Liver (tissue), 9 donors: ENCODE data around the gene SCGB1C2. TPM values are rescaled to one million over a fixed set of nuclear protein-coding genes. Genes with fewer than 3 reads are reported as not detected.

Experiments
- DNase-seq: peaks from one replicate; pipeline ENCODE4 v3.0.0-alpha.2; 2017; ENCODE audit warnings: low spot score
- H3K27ac ChIP-seq, 2 donors: one replicate each; pipeline ENCODE4 v1.7.0; 2013; ENCODE audit warnings: inconsistent platforms in 2 of 2, low read length in 2 of 2, control low read depth in 1 of 2, low read depth in 1 of 2, mild to moderate bottlenecking in 1 of 2
- H3K27me3 ChIP-seq, 4 donors: one replicate each; pipeline versions ENCODE4 v1.6.1 to v1.7.0; 2013; ENCODE audit warnings: low read length in 3 of 4, inconsistent platforms in 1 of 4, mild to moderate bottlenecking in 1 of 4, moderate library complexity in 1 of 4; ENCODE audit not compliant: control insufficient read depth in 4 of 4, insufficient read depth in 4 of 4
- H3K36me3 ChIP-seq, 4 donors: one replicate each; pipeline versions ENCODE4 v1.6.1 to v1.7.0; 2013; ENCODE audit warnings: low read length in 3 of 4, mild to moderate bottlenecking in 3 of 4, low read depth in 1 of 4, moderate library complexity in 1 of 4; ENCODE audit not compliant: control insufficient read depth in 4 of 4, insufficient read depth in 3 of 4
- H3K4me1 ChIP-seq, 4 donors: one replicate each; pipeline versions ENCODE4 v1.6.1 to v1.7.0; 2013; ENCODE audit warnings: low read length in 3 of 4, mild to moderate bottlenecking in 3 of 4, moderate library complexity in 1 of 4; ENCODE audit not compliant: control insufficient read depth in 4 of 4, insufficient read depth in 4 of 4
- H3K4me3 ChIP-seq, 3 donors: one replicate each; pipeline versions ENCODE4 v1.6.1 to v1.7.0; 2013; ENCODE audit warnings: low read length in 3 of 3, control low read depth in 1 of 3, low read depth in 1 of 3, mild to moderate bottlenecking in 1 of 3
- H3K9ac ChIP-seq, 2 donors: one replicate each; pipeline ENCODE4 v1.7.0; 2013; ENCODE audit warnings: low read length in 2 of 2, mild to moderate bottlenecking in 2 of 2, moderate library complexity in 2 of 2, control low read depth in 1 of 2, low read depth in 1 of 2
- H3K9me3 ChIP-seq, 4 donors: one replicate each; pipeline versions ENCODE4 v1.6.1 to v1.7.0; 2013; ENCODE audit warnings: low read length in 3 of 4; ENCODE audit not compliant: control insufficient read depth in 4 of 4
- ATF3 ChIP-seq: IDR thresholded peaks from 2 replicates; pipeline ENCODE4 v1.6.1; 2016; ENCODE audit warnings: antibody characterized with exemption
- EGR1 ChIP-seq, 2 donors: IDR thresholded peaks; 2 replicates each; pipeline ENCODE4 v1.6.1; 2016 to 2018; ENCODE audit warnings: antibody characterized with exemption in 2 of 2, low read depth in 2 of 2
- HNF4A ChIP-seq, 2 donors: conservative IDR thresholded peaks; 2 replicates each; pipeline ENCODE4 v1.6.1; 2016; ENCODE audit warnings: antibody characterized with exemption in 2 of 2, mild to moderate bottlenecking in 2 of 2
- HNF4G ChIP-seq: IDR thresholded peaks from 2 replicates; pipeline ENCODE4 v1.6.1; 2016; ENCODE audit warnings: antibody characterized with exemption
- JUND ChIP-seq, 2 donors: IDR thresholded peaks; 2 replicates each; pipeline ENCODE4 v1.6.1; 2016; ENCODE audit warnings: antibody characterized with exemption in 2 of 2
- MAX ChIP-seq: IDR thresholded peaks from 2 replicates; pipeline ENCODE4 v1.6.1; 2016; ENCODE audit warnings: antibody characterized with exemption
- NR2F2 ChIP-seq: IDR thresholded peaks from 2 replicates; pipeline ENCODE4 v1.6.1; 2016; ENCODE audit warnings: antibody characterized with exemption
- RAD21 ChIP-seq, 2 donors: IDR thresholded peaks; 2 replicates each; pipeline ENCODE4 v1.6.1; 2016; ENCODE audit warnings: antibody characterized with exemption in 2 of 2, mild to moderate bottlenecking in 2 of 2
- REST ChIP-seq: IDR thresholded peaks from 2 replicates; pipeline ENCODE4 v1.6.1; 2016; ENCODE audit warnings: antibody characterized with exemption, mild to moderate bottlenecking
- RXRA ChIP-seq, 2 donors: IDR thresholded peaks; 2 replicates each; pipeline ENCODE4 v1.6.1; 2017 to 2018; ENCODE audit warnings: antibody characterized with exemption in 2 of 2, mild to moderate bottlenecking in 1 of 2
- TAF1 ChIP-seq: conservative IDR thresholded peaks from 2 replicates; pipeline ENCODE4 v1.6.1; 2016; ENCODE audit warnings: antibody characterized with exemption, mild to moderate bottlenecking
- YY1 ChIP-seq: IDR thresholded peaks from 2 replicates; pipeline ENCODE4 v1.6.1; 2016; ENCODE audit warnings: antibody characterized with exemption, mild to moderate bottlenecking
- ZBTB33 ChIP-seq: IDR thresholded peaks from 2 replicates; pipeline ENCODE4 v1.6.1; 2016; ENCODE audit warnings: antibody characterized with exemption
- WGBS: extraction: QIAGEN DNeasy Blood & Tissue Kit; methylation state at CpG from one replicate; pipeline ENCODE4 v1.1.7; 2013; 5-methylcytosine and 5-hydroxymethylcytosine counted together
- polyA plus RNA-seq, 2 donors: library from polyadenylated mRNA; stranded (reverse) in 1 of 2; unstranded in 1 of 2; fragments of 200-250 nt in 1 of 2; fragments of >200 nt in 1 of 2; fragmentation: Nextera tagmentation in 1 of 2; extraction: Ambion mirVana in 1 of 2; gene quantifications; one replicate each; pipeline versions ENCODE4 v1.2.1 to v1.2.3, GENCODE V29; 2013 to 2015
- total RNA-seq, 2 donors: library from RNA; depleted of rRNA; stranded (reverse); fragments of >200 nt; gene quantifications; one replicate each; pipeline ENCODE4 v1.2.3, GENCODE V29; 2014
- donor health status: healthy.
- donor health status: healthy.
- donor health status: healthy.
- donor health status: healthy.
- donor health status: healthy.

Gene SCGB1C2
- total and polyA plus RNA-seq, 4 donors: not detected

GRCh38 chr17:156094-156621, 18.8 kb downstream of the SCGB1C2 start:
- WGBS: 95% methylated on average over 28 of the region's 28 CpGs
- no peaks in the 10 kb centered on the region for H3K36me3 ChIP-seq
- DNase-seq: no peak
- no peak for TF ChIP-seq RXRA (IDR thresholded peaks at IDR 0.05)
- no peak for TF ChIP-seq HNF4G
- TF ChIP-seq NR2F2: no peak
- no peak for TF ChIP-seq YY1
- no peak for TF ChIP-seq EGR1 (IDR thresholded peaks at IDR 0.05; ENCODE audit: low read depth in 2 of 2)
- no peak for TF ChIP-seq JUND (IDR thresholded peaks at IDR 0.05)
- TF ChIP-seq MAX: no peak
- TF ChIP-seq ATF3: no peak
- no peak for TF ChIP-seq TAF1
- TF ChIP-seq ZBTB33: no peak
- no peak for TF ChIP-seq REST
- H3K4me1 ChIP-seq: peaks cover 3 to 7% (median 6%) of the 10 kb centered on the region in 4 donors
- H3K27ac ChIP-seq: no peak overlapping the region
- no peaks in the 10 kb centered on the region for H3K9me3 ChIP-seq
- no peak overlapping the region for H3K4me3 ChIP-seq
- H3K9ac ChIP-seq: no peak overlapping the region
- H3K27me3 ChIP-seq: no peaks in the 10 kb centered on the region

GRCh38 chr17:156946-157345, 19.6 kb downstream of the SCGB1C2 start:
- 91% methylated on average over 19 of the region's 19 CpGs for WGBS
- Histone ChIP-seq H3K9me3 (no peaks in the 10 kb centered on the region), H3K36me3 (no peaks in the 10 kb centered on the region), H3K27me3 (no peaks in the 10 kb centered on the region), H3K27ac (no peak overlapping the region), H3K4me1 (no peaks in the 10 kb centered on the region), H3K4me3 (no peak overlapping the region), H3K9ac (no peak overlapping the region)
- no peak for TF ChIP-seq EGR1 (IDR thresholded peaks at IDR 0.05; ENCODE audit: low read depth in 2 of 2)
- DNase-seq: no peak

GRCh38 chr17:157901-158300, 20.5 kb downstream of the SCGB1C2 start:
- no peak for DNase-seq

More at GRCh38 chr17:157901-158300, 20.5 kb downstream of the SCGB1C2 start:
- Histone ChIP-seq H3K4me1 (no peaks in the 10 kb centered on the region), H3K36me3 (no peaks in the 10 kb centered on the region), H3K9ac (no peak overlapping the region), H3K27me3 (no peaks in the 10 kb centered on the region), H3K9me3 (no peaks in the 10 kb centered on the region), H3K27ac (no peak overlapping the region), H3K4me3 (no peak overlapping the region)
- 92% methylated on average over 4 of the region's 4 CpGs for WGBS
- TF ChIP-seq RAD21 (IDR thresholded peaks at IDR 0.05) (no peak), RXRA (IDR thresholded peaks at IDR 0.05) (no peak), HNF4A (conservative IDR thresholded peaks at IDR 0.05) (no peak), ATF3 (no peak)
